H1 (cell line): Measurements from ENCODE around the gene ONECUT2. TPM values are rescaled to one million over a fixed set of nuclear protein-coding genes. Genes with fewer than 3 reads are reported as not detected.

Experiments
- CTCF ChIA-PET: fragments of 300-600 bp; sonication (Branson Sonifier 250); formaldehyde crosslinking; loops from one replicate; lab custom pipeline; 2021; ENCODE audit not compliant: partially characterized antibody; lab: Charles Lee
- POLR2A ChIA-PET: fragments of 300-600 bp; sonication (Branson Sonifier 250); formaldehyde crosslinking; loops from one replicate; lab custom pipeline; 2021; ENCODE audit warnings: inconsistent platforms; ENCODE audit not compliant: partially characterized antibody; lab: Charles Lee
- DNase-seq, 2 experiments: peaks; one replicate each; pipeline versions ENCODE4 v3.0.0 to v3.0.0-alpha.2; 2010 to 2022; ENCODE audit warnings: low spot score in 2 of 2, low read depth in 1 of 2, mixed read lengths in 1 of 2
- FAIRE-seq: peaks from 2 replicates; lab custom pipeline; 2011; peaks lifted over from hg19 to GRCh38; lab: Jason Lieb, UNC
- H2AFZ ChIP-seq: 2 replicates; pipeline ENCODE4 v1.8.1; 2012; ENCODE audit warnings: low read length, inconsistent platforms
- H2AK5ac ChIP-seq: 2 replicates; pipeline ENCODE4 v1.6.1; 2013; ENCODE audit warnings: low read depth, low read length
- H2BK120ac ChIP-seq: replicated peaks from 2 replicates; pipeline ENCODE3; 2013; ENCODE audit warnings: low read depth, low read length, inconsistent platforms
- H2BK12ac ChIP-seq: 2 replicates; pipeline ENCODE4 v1.6.1; 2013; ENCODE audit warnings: low read depth, low read length
- H2BK15ac ChIP-seq: 2 replicates; pipeline ENCODE4 v1.6.1; 2013; ENCODE audit warnings: low read length
- H2BK20ac ChIP-seq: 2 replicates; pipeline ENCODE4 v1.6.1; 2013; ENCODE audit warnings: low read length
- H2BK5ac ChIP-seq: 2 replicates; pipeline ENCODE4 v1.6.1; 2013; ENCODE audit warnings: low read depth, low read length
- H3K14ac ChIP-seq: 2 replicates; pipeline ENCODE4 v1.6.1; 2013; ENCODE audit warnings: inconsistent platforms; ENCODE audit not compliant: insufficient read length
- H3K18ac ChIP-seq: 2 replicates; pipeline ENCODE4 v1.6.1; 2013; ENCODE audit warnings: low read length; ENCODE audit errors: extremely low read depth
- H3K23ac ChIP-seq: 2 replicates; pipeline ENCODE4 v1.6.1; 2013; ENCODE audit warnings: inconsistent platforms; ENCODE audit not compliant: insufficient read length
- H3K23me2 ChIP-seq: 2 replicates; pipeline ENCODE4 v1.6.1; 2013; ENCODE audit warnings: low read depth, low read length
- H3K27ac ChIP-seq: 2 replicates; pipeline ENCODE4 v1.6.1; 2011; ENCODE audit warnings: low read depth, low read length, inconsistent platforms
- H3K27me3 ChIP-seq, 4 experiments: replicated peaks in 1 of 4; 1 replicate in 1 of 4; 2 replicates in 3 of 4; pipeline versions ENCODE4 v1.6.1 to v1.8.1; 2011 to 2013; ENCODE audit warnings: low read length in 3 of 4, mild to moderate bottlenecking in 3 of 4, inconsistent platforms in 2 of 4, mixed read lengths in 2 of 4, moderate library complexity in 1 of 4; ENCODE audit not compliant: control insufficient read depth in 3 of 4, insufficient read depth in 3 of 4; ENCODE audit errors: extremely low read depth in 1 of 4
- H3K36me3 ChIP-seq, 4 experiments: 2 replicates each; pipeline versions ENCODE4 v1.6.1 to v1.8.1; 2011 to 2013; ENCODE audit warnings: mild to moderate bottlenecking in 4 of 4, low read length in 3 of 4, moderate library complexity in 2 of 4, control low read depth in 1 of 4, inconsistent platforms in 1 of 4; ENCODE audit not compliant: insufficient read depth in 4 of 4, control insufficient read depth in 2 of 4
- H3K4ac ChIP-seq: replicated peaks from 2 replicates; pipeline ENCODE3; 2013; ENCODE audit warnings: low read length, low read depth, mixed read lengths, inconsistent platforms; ENCODE audit not compliant: insufficient read length
- H3K4me1 ChIP-seq, 4 experiments: replicated peaks in 1 of 4; 1 replicate in 1 of 4; 2 replicates in 3 of 4; pipeline versions ENCODE4 v1.6.1 to v1.8.1; 2011 to 2013; ENCODE audit warnings: low read length in 3 of 4, inconsistent platforms in 2 of 4, mixed read lengths in 1 of 4; ENCODE audit not compliant: insufficient read depth in 4 of 4, control insufficient read depth in 3 of 4
- H3K4me2 ChIP-seq, 2 experiments: 2 replicates each; pipeline versions ENCODE4 v1.6.1 to v1.8.1; 2011 to 2013; ENCODE audit warnings: low read depth in 2 of 2, low read length in 2 of 2, control low read depth in 1 of 2, inconsistent platforms in 1 of 2, mild to moderate bottlenecking in 1 of 2; ENCODE audit not compliant: insufficient read depth in 1 of 2
- H3K4me3 ChIP-seq, 4 experiments: fragments of 200-600, 300-600 bp in 1 of 4; sonication (generic), shearing (Covaris generic), sonication (Bioruptor Twin) in 1 of 4; 2 replicates each; pipeline versions ENCODE4 v1.5.1 to v1.8.1; 2011 to 2016; ENCODE audit warnings: low read length in 4 of 4, low read depth in 3 of 4, control low read depth in 2 of 4, inconsistent platforms in 2 of 4, mild to moderate bottlenecking in 2 of 4, mixed read lengths in 1 of 4, moderate library complexity in 1 of 4; ENCODE audit not compliant: insufficient read depth in 2 of 4; ENCODE audit errors: extremely low read depth in 1 of 4
- H3K56ac ChIP-seq: replicated peaks from 2 replicates; pipeline ENCODE3; 2013; ENCODE audit warnings: low read depth, mild to moderate bottlenecking, mixed read lengths, low read length, inconsistent platforms; ENCODE audit not compliant: insufficient read length
- H3K79me1 ChIP-seq: 2 replicates; pipeline ENCODE4 v1.6.1; 2013; ENCODE audit warnings: low read depth, low read length, control low read depth
- H3K79me2 ChIP-seq, 2 experiments: 2 replicates each; pipeline versions ENCODE4 v1.6.1 to v1.8.1; 2012 to 2013; ENCODE audit warnings: low read length in 2 of 2, mild to moderate bottlenecking in 2 of 2, inconsistent platforms in 1 of 2; ENCODE audit not compliant: insufficient read depth in 2 of 2, control insufficient read depth in 1 of 2
- H3K9ac ChIP-seq, 4 experiments: replicated peaks in 1 of 4; 1 replicate in 1 of 4; 2 replicates in 3 of 4; pipeline versions ENCODE4 v1.6.1 to v1.8.1; 2011 to 2013; ENCODE audit warnings: low read depth in 3 of 4, low read length in 3 of 4, control low read depth in 2 of 4, mild to moderate bottlenecking in 2 of 4, moderate library complexity in 2 of 4, inconsistent platforms in 1 of 4; ENCODE audit errors: extremely low read depth in 1 of 4
- H3K9me3 ChIP-seq, 2 experiments: 2 replicates each; pipeline versions ENCODE4 v1.6.1 to v1.8.1; 2012 to 2013; ENCODE audit warnings: mild to moderate bottlenecking in 2 of 2, moderate library complexity in 2 of 2, control low read depth in 1 of 2, inconsistent platforms in 1 of 2, low read depth in 1 of 2, low read length in 1 of 2, mixed read lengths in 1 of 2; ENCODE audit not compliant: insufficient read depth in 2 of 2
- H4K20me1 ChIP-seq, 2 experiments: replicated peaks in 1 of 2; 2 replicates each; pipeline versions ENCODE3 to v1.8.1; 2011 to 2013; ENCODE audit warnings: inconsistent platforms in 2 of 2, low read length in 2 of 2, mild to moderate bottlenecking in 1 of 2; ENCODE audit not compliant: insufficient read depth in 2 of 2, control insufficient read depth in 1 of 2
- H4K5ac ChIP-seq: 2 replicates; pipeline ENCODE4 v1.6.1; 2013; ENCODE audit warnings: low read length, low read depth, mixed read lengths, inconsistent platforms; ENCODE audit not compliant: insufficient read length
- H4K8ac ChIP-seq: 2 replicates; pipeline ENCODE4 v1.8.0; 2013; ENCODE audit warnings: mild to moderate bottlenecking, moderate library complexity, low read length, inconsistent platforms; ENCODE audit not compliant: insufficient read depth; ENCODE audit errors: extremely low read depth
- H4K91ac ChIP-seq: replicated peaks from 2 replicates; pipeline ENCODE3; 2013; ENCODE audit warnings: low read length, mixed read lengths, inconsistent platforms; ENCODE audit not compliant: insufficient read length
- EP300 ChIP-seq, 2 experiments: IDR thresholded peaks; 1 replicate in 1 of 2; 2 replicates in 1 of 2; pipeline ENCODE4 v1.6.1; 2011 to 2012; ENCODE audit warnings: low read depth in 2 of 2, low read length in 2 of 2, mild to moderate bottlenecking in 2 of 2, borderline replicate concordance in 1 of 2, inconsistent platforms in 1 of 2, moderate library complexity in 1 of 2
- HDAC6 ChIP-seq: IDR thresholded peaks from one replicate; pipeline ENCODE4 v1.7.1; 2012; ENCODE audit warnings: low read depth, mild to moderate bottlenecking, inconsistent platforms, low read length, moderate library complexity
- KDM1A ChIP-seq: fragments of 200-600, 300-600 bp; sonication (generic); IDR thresholded peaks from 2 replicates; pipeline ENCODE4 v1.7.1; 2016; ENCODE audit warnings: mild to moderate bottlenecking, low read length, borderline replicate concordance
- RAD21 ChIP-seq, 2 experiments: IDR thresholded peaks in 1 of 2; conservative IDR thresholded peaks in 1 of 2; 2 replicates each; pipeline ENCODE4 v1.6.1; 2011; ENCODE audit warnings: low read depth in 2 of 2, low read length in 2 of 2, improper control_type of control experiment in 1 of 2, inconsistent platforms in 1 of 2, mild to moderate bottlenecking in 1 of 2, moderate library complexity in 1 of 2
- RNF2 ChIP-seq: fragments of 200-900, 300-1000 bp; sonication (generic); IDR thresholded peaks from 2 replicates; pipeline ENCODE4 v1.7.1; 2016; ENCODE audit warnings: borderline replicate concordance, low read depth, mild to moderate bottlenecking, antibody characterized with exemption, low read length; ENCODE audit not compliant: poor library complexity, severe bottlenecking; ENCODE audit errors: missing control alignments
- SIN3A ChIP-seq, 2 experiments: IDR thresholded peaks in 1 of 2; conservative IDR thresholded peaks in 1 of 2; 2 replicates each; pipeline ENCODE4 v1.6.1; 2011 to 2012; ENCODE audit warnings: low read length in 2 of 2, improper control_type of control experiment in 1 of 2, low read depth in 1 of 2, mild to moderate bottlenecking in 1 of 2
- TEAD4 ChIP-seq: IDR thresholded peaks from 2 replicates; pipeline ENCODE4 v1.6.1; 2012; ENCODE audit warnings: low read depth, low read length, inconsistent platforms, mixed read lengths
- YY1 ChIP-seq: IDR thresholded peaks from 2 replicates; pipeline ENCODE4 v1.6.1; 2011; ENCODE audit warnings: low read depth, mild to moderate bottlenecking, low read length
- WGBS, 2 experiments: shearing (Covaris generic) in 1 of 2; methylation state at CpG; one replicate each; pipeline versions ENCODE4 v1.1.6 to v1.1.7; 2013 to 2015; ENCODE audit warnings: low lambda C conversion rate in 2 of 2, mixed read lengths in 2 of 2, inconsistent platforms in 1 of 2, low coverage in 1 of 2, missing lambda C conversion rate in 1 of 2; ENCODE audit not compliant: insufficient replicate concordance in 2 of 2, insufficient coverage in 1 of 2, insufficient read length in 1 of 2; ENCODE audit errors: extremely low coverage in 1 of 2, missing lambda C conversion rate in 1 of 2; 5-methylcytosine and 5-hydroxymethylcytosine counted together
- polyA plus RNA-seq, 7 experiments: library from polyadenylated mRNA; depleted of rRNA in 3 of 7; stranded (reverse) in 5 of 7; unstranded in 2 of 7; fragments of >200 nt in 5 of 7; fragments of 200-250 nt in 2 of 7; gene quantifications; 1 replicate in 5 of 7; 2 replicates in 1 of 7; 4 replicates in 1 of 7; pipeline versions ENCODE4 v1.2.1 to v1.2.3, GENCODE V29; 2011 to 2013; ENCODE audit warnings: missing spikeins in 2 of 7, mixed read lengths in 2 of 7
- total RNA-seq: library from RNA; stranded (reverse); fragmentation: NEBNext Ultra II Directional; extraction: Animal tissue kit (Norgen Biotek cat#: 25700); gene quantifications from 2 replicates; pipeline ENCODE4 v1.2.1, GENCODE V29; 2021

Gene ONECUT2
- total and polyA plus RNA-seq, 2 of the 8 experiments (the other 6 are each of a cell fraction or from before 2014, with no cell fraction given): 0.38 to 1.9 TPM

DNA sequence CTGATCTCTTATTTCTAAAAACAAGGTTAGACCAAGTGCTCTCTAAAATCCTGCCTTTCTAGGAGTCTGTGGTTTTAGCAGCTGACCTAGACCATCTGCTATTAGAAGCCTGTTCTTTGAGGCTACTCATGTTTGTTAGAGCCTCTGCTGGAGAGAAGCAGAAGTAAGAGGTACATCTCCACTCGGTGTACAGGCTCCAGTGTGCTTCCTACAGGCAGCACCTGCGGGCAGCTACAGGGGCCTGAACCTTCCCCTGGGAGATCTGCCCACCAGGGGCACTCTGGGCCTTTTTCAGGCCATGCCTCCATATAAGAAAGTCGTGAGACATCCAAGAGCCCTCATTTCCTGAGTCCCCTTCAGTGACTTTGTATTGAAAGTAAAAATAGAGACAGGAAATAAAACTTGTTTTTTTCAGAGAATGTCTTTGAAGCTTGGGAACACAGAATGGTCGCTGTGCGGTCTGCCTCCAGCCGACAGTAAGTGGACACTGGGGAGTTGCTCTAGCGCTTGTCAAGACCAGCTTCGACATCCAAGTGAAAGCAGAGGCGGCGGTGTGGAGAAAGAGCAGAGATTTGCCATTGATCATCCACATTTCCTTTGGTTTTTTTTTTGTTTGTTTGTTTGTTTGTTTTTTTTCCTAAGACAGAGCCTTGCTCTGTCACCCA, 31.7 kb downstream of the ONECUT2 start:
- no peak overlapping the region for H2BK12ac ChIP-seq
- no peaks in the 10 kb centered on the region for H3K79me1 ChIP-seq
- POLR2A ChIA-PET: no interaction called here
- no peak for TF ChIP-seq YY1
- TF ChIP-seq SIN3A (conservative IDR thresholded peaks at IDR 0.05 in 1 of 2, IDR thresholded peaks at IDR 0.05 in 1 of 2; ENCODE audit: low read depth in 1 of 2, low read length in 2 of 2): no peak
- no peak for TF ChIP-seq HDAC6
- no peak for TF ChIP-seq KDM1A
- no peak for TF ChIP-seq EP300 (IDR thresholded peaks at IDR 0.05; ENCODE audit: borderline replicate concordance in 1 of 2, low read depth in 2 of 2, low read length in 2 of 2)
- TF ChIP-seq TEAD4: no peak
- TF ChIP-seq RAD21 (IDR thresholded peaks at IDR 0.05 in 1 of 2, conservative IDR thresholded peaks at IDR 0.05 in 1 of 2; ENCODE audit: low read depth in 2 of 2, low read length in 2 of 2): peak in 1 of 2 experiments; percentile 25; a peak in 2 of 4 replicates
- no peak for TF ChIP-seq RNF2

More for the DNA sequence above, 31.7 kb downstream of the ONECUT2 start:
- Histone ChIP-seq H2BK5ac (no peak overlapping the region), H3K27me3 (no peaks in the 10 kb centered on the region), H3K9me3 (no peaks in the 10 kb centered on the region), H3K23ac (no peak overlapping the region), H3K79me2 (no peaks in the 10 kb centered on the region), H3K27ac (no peak overlapping the region), H4K91ac (no peak overlapping the region), H3K14ac (no peak overlapping the region), H3K36me3 (no peaks in the 10 kb centered on the region), H2AK5ac (no peak overlapping the region), H4K20me1 (no peaks in the 10 kb centered on the region), H3K4me3 (no peak overlapping the region), H3K4ac (no peak overlapping the region), H3K9ac (no peak overlapping the region), H3K56ac (no peak overlapping the region), H4K8ac (no peak overlapping the region), H3K4me2 (no peak overlapping the region), H3K4me1 (no peaks in the 10 kb centered on the region), H3K18ac (no peak overlapping the region), H2BK15ac (no peak overlapping the region), H2BK20ac (no peak overlapping the region), H4K5ac (no peak overlapping the region), H3K23me2 (no peaks in the 10 kb centered on the region), H2AFZ (no peak overlapping the region), H2BK120ac (no peak overlapping the region)
- DNase-seq: no peak
- CTCF ChIA-PET: interaction anchor here (1.0 to 3.6 kb wide), 6 partner anchors 14 to 114 kb away, joined by 3 to 10 read pairs (median 4); no protein-coding TSS in a partner anchor
- WGBS, 2 experiments: 97% methylated on average over 10 of the region's 10 CpGs; no CpG with 5 or more reads in 1 of the 2 experiments
- FAIRE-seq: no peak
